BLaER1 (cell line): ENCODE results near the gene NVL.
A peak's percentile ranks its signal among the peaks of the same experiment; 100 is the strongest.

Experiments
- H3K27ac ChIP-seq: shearing (Covaris generic); formaldehyde crosslinking; 2 replicates; pipeline ENCODE4 v1.8.1; 2022
- H3K27me3 ChIP-seq: shearing (Covaris generic); formaldehyde crosslinking; 2 replicates; pipeline ENCODE4 v1.8.1; 2022
- H3K36me3 ChIP-seq: shearing (Covaris generic); formaldehyde crosslinking; 2 replicates; pipeline ENCODE4 v1.8.1; 2022
- H3K4me1 ChIP-seq: shearing (Covaris generic); formaldehyde crosslinking; 2 replicates; pipeline ENCODE4 v1.8.1; 2022
- H3K4me2 ChIP-seq: shearing (Covaris generic); formaldehyde crosslinking; 2 replicates; pipeline ENCODE4 v1.8.1; 2022
- H3K4me3 ChIP-seq: shearing (Covaris generic); formaldehyde crosslinking; 2 replicates; pipeline ENCODE4 v1.8.1; 2022
- H3K9ac ChIP-seq: shearing (Covaris generic); formaldehyde crosslinking; 2 replicates; pipeline ENCODE4 v1.8.1; 2022
- H3K9me3 ChIP-seq: shearing (Covaris generic); formaldehyde crosslinking; 2 replicates; pipeline ENCODE4 v1.8.1; 2022
- H4K20me1 ChIP-seq: shearing (Covaris generic); formaldehyde crosslinking; 2 replicates; pipeline ENCODE4 v1.8.1; 2022
- Cebpa-rat ChIP-seq: shearing (Covaris generic); IDR thresholded peaks from 2 replicates; pipeline ENCODE4 v1.8.1; 2022

The NVL gene

GRCh38 chr1:224251741-224252146 is 78.2 kb downstream of the NVL start:
- H3K27me3 ChIP-seq = no peaks in the 10 kb centered on the region
- no peak overlapping the region for H3K4me3 ChIP-seq
- H3K4me1 ChIP-seq = peaks cover 9% of the 10 kb centered on the region
- no peak overlapping the region for H3K27ac ChIP-seq
- peaks cover 37% of the 10 kb centered on the region for H3K36me3 ChIP-seq
- TF ChIP-seq Cebpa-rat = no peak
- H3K4me2 ChIP-seq = no peak overlapping the region
- H3K9ac ChIP-seq = no peak overlapping the region
- no peaks in the 10 kb centered on the region for H3K9me3 ChIP-seq
- H4K20me1 ChIP-seq = no peaks in the 10 kb centered on the region

GRCh38 chr1:224245188-224245587 is 84.8 kb downstream of the NVL start:
- Histone ChIP-seq H3K27ac (peak overlapping the region; percentile 72), H4K20me1 (no peaks in the 10 kb centered on the region), H3K4me1 (peaks cover 26% of the 10 kb centered on the region), H3K4me3 (no peak overlapping the region), H3K9me3 (no peaks in the 10 kb centered on the region), H3K4me2 (peak overlapping the region; percentile 66), H3K27me3 (no peaks in the 10 kb centered on the region), H3K36me3 (peaks cover 78% of the 10 kb centered on the region), H3K9ac (peak overlapping the region; percentile 45; the same call in 1 of the 2 replicates)
- no peak for TF ChIP-seq Cebpa-rat

GRCh38 chr1:224238756-224239155 is 91.2 kb downstream of the NVL start:
- Histone ChIP-seq H3K4me1 (no peaks in the 10 kb centered on the region), H4K20me1 (no peaks in the 10 kb centered on the region), H3K4me3 (no peak overlapping the region), H3K9me3 (no peaks in the 10 kb centered on the region), H3K4me2 (no peak overlapping the region), H3K36me3 (peaks cover 81% of the 10 kb centered on the region), H3K27me3 (no peaks in the 10 kb centered on the region), H3K9ac (no peak overlapping the region), H3K27ac (no peak overlapping the region)
- TF ChIP-seq Cebpa-rat = no peak

- TF ChIP-seq Cebpa-rat = no peak
- H3K4me3 ChIP-seq = no peak overlapping the region
- H3K9me3 ChIP-seq = no peaks in the 10 kb centered on the region
- H4K20me1 ChIP-seq = no peaks in the 10 kb centered on the region
- no peak overlapping the region for H3K9ac ChIP-seq
- H3K4me2 ChIP-seq = no peak overlapping the region
- no peaks in the 10 kb centered on the region for H3K27me3 ChIP-seq
- no peaks in the 10 kb centered on the region for H3K4me1 ChIP-seq
- peaks cover 82% of the 10 kb centered on the region for H3K36me3 ChIP-seq
- no peak overlapping the region for H3K27ac ChIP-seq
Observed at GRCh38 chr1:224238212-224238611, 91.8 kb downstream of the NVL start.

GRCh38 chr1:224237119-224237881 is 92.7 kb downstream of the NVL start:
- no peak overlapping the region for H3K9ac ChIP-seq
- H4K20me1 ChIP-seq = no peaks in the 10 kb centered on the region
- no peak for TF ChIP-seq Cebpa-rat
- H3K27ac ChIP-seq = no peak overlapping the region
- H3K4me1 ChIP-seq = no peaks in the 10 kb centered on the region
- H3K4me2 ChIP-seq = no peak overlapping the region
- no peak overlapping the region for H3K4me3 ChIP-seq
- H3K27me3 ChIP-seq = no peaks in the 10 kb centered on the region
- H3K9me3 ChIP-seq = no peaks in the 10 kb centered on the region
- H3K36me3 ChIP-seq = peaks cover 79% of the 10 kb centered on the region

GRCh38 chr1:224235813-224236493 is 94.0 kb downstream of the NVL start:
- Histone ChIP-seq H3K4me2 (no peak overlapping the region), H4K20me1 (no peaks in the 10 kb centered on the region), H3K4me3 (no peak overlapping the region), H3K27me3 (no peaks in the 10 kb centered on the region), H3K27ac (no peak overlapping the region), H3K4me1 (no peaks in the 10 kb centered on the region), H3K36me3 (peaks cover 85% of the 10 kb centered on the region), H3K9ac (no peak overlapping the region), H3K9me3 (no peaks in the 10 kb centered on the region)
- TF ChIP-seq Cebpa-rat = no peak

GRCh38 chr1:224234017-224234416 is 96.0 kb downstream of the NVL start:
- Histone ChIP-seq H4K20me1 (no peaks in the 10 kb centered on the region), H3K9ac (no peak overlapping the region), H3K4me1 (no peaks in the 10 kb centered on the region), H3K27me3 (no peaks in the 10 kb centered on the region), H3K36me3 (peaks cover 88% of the 10 kb centered on the region), H3K9me3 (no peaks in the 10 kb centered on the region), H3K4me2 (no peak overlapping the region), H3K27ac (no peak overlapping the region), H3K4me3 (no peak overlapping the region)
- no peak for TF ChIP-seq Cebpa-rat

GRCh38 chr1:224226849-224227502 is 103.0 kb downstream of the NVL start:
- H3K9me3 ChIP-seq = no peaks in the 10 kb centered on the region
- peaks cover 59% of the 10 kb centered on the region for H3K36me3 ChIP-seq
- no peaks in the 10 kb centered on the region for H3K4me1 ChIP-seq
- no peaks in the 10 kb centered on the region for H4K20me1 ChIP-seq
- no peaks in the 10 kb centered on the region for H3K27me3 ChIP-seq
- no peak overlapping the region for H3K4me2 ChIP-seq
- H3K9ac ChIP-seq = no peak overlapping the region
- no peak overlapping the region for H3K27ac ChIP-seq
- H3K4me3 ChIP-seq = no peak overlapping the region
- TF ChIP-seq Cebpa-rat = no peak

- Histone ChIP-seq H4K20me1 (no peaks in the 10 kb centered on the region), H3K27me3 (no peaks in the 10 kb centered on the region), H3K4me3 (no peak overlapping the region), H3K27ac (no peak overlapping the region), H3K4me1 (no peaks in the 10 kb centered on the region), H3K36me3 (peaks cover 30% of the 10 kb centered on the region), H3K9me3 (no peaks in the 10 kb centered on the region), H3K4me2 (no peak overlapping the region), H3K9ac (no peak overlapping the region)
- no peak for TF ChIP-seq Cebpa-rat
Observed at GRCh38 chr1:224223819-224224714, 105.9 kb downstream of the NVL start.
